GM12864 (cell line): ENCODE results near the gene CCDC170.
"Not testable (repeated sequence)": the region's sequence is repeated elsewhere in the genome, so short reads cannot be mapped to it uniquely, and the experiment has no call there.

ENCODE experiments used
- DNase-seq: peaks from one replicate; pipeline ENCODE4 v3.0.0-alpha.2; 2011; ENCODE audit warnings: low read depth
- H3K4me3 ChIP-seq: 2 replicates; pipeline ENCODE4 v1.5.1; 2011; ENCODE audit warnings: mild to moderate bottlenecking, low read depth, low read length, control low read depth
- CTCF ChIP-seq: IDR thresholded peaks from 2 replicates; pipeline ENCODE4 v1.5.1; 2011; ENCODE audit warnings: low read depth, mild to moderate bottlenecking, moderate library complexity, low read length, control low read depth, inconsistent platforms; ENCODE audit errors: missing control alignments

CCDC170 gene

DNA sequence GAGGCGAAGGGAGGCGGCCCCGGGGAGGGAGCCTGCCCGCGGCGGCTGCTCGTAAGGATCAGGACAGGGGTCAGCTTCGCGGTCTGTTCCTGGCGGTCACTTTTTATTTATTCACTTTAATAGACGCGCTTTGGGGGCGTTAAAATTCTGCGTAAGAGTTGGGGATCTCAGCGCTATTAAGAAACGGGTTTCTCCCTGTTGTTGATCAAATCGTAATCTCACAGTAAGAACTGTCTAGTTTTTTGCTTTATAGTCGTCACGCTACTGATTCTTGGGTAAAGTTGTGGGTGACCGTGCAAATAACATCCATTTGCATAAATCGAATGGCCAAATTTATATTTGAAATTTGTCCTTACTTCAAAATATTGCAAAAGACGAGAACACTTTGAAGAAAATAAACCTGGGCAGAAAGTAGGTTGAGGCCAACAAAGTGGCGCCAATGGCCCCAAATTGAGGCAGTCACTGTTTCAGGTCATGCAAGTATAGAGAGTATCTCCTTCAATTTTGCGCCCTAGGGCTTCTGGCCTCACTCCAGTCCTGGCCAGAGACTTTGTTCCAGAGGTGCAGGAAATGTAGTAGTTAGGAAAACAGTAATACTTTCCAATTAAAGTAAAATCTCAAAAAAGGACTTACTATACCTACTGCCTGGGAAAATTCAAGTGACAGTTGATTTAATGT lies 40.9 kb upstream of the CCDC170 start:
- TF ChIP-seq CTCF: no peak
- peak overlapping the region; percentile 87 for H3K4me3 ChIP-seq
- DNase-seq: no peak

DNA sequence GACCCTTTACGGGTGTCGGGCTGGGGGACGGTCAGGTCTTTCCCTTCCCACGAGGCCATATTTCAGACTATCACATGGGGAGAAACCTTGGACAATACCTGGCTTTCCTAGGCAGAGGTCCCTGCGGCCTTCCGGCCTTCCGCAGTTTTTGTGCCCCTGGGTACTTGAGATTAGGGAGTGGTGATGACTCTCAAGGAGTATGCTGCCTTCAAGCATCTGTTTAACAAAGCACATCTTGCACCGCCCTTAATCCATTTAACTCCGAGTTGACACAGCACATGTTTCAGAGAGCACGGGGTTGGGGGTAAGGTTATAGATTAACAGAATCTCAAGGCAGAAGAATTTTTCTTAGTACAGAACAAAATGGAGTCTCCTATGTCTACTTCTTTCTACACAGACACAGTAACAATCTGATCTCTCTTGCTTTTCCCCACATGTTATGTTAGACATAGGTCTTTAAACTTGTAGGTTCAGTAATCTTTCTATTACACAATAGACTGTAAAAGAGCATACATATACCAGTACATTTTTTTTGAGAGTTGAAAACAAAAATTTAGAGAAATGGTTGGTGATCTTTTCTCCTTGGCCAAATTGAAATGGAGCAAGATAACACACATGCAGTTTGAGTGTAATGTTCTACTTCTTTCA lies 37.9 kb upstream of the CCDC170 start:
- not testable (repeated sequence) for DNase-seq, H3K4me3 ChIP-seq

DNA sequence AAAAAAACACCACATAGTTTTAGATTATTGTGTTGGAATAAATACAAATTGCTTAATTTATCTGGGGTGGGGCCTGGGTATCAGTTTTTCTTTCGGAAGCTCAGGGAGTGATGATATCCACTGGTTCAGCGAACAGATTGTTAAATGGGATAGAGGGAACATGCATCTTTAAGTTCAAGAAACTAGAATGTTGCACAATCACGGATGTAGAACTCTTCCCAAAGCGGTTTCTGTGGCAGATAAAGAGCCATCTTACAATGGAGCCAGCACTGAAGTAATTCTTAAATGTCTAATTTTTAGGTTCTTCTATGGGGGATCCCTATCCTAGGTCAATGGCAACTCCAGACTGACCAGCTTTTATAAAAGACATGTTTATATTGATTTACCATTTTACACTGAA lies 32.1 kb upstream of the CCDC170 start:
- DNase-seq: no peak
- H3K4me3 ChIP-seq: no peak overlapping the region
- no peak for TF ChIP-seq CTCF

GRCh38 chr6:151464702-151465101 lies 29.1 kb upstream of the CCDC170 start:
- DNase-seq: no peak

GRCh38 chr6:151475653-151476523 lies 17.9 kb upstream of the CCDC170 start:
- peak; percentile 69 for TF ChIP-seq CTCF
- no peak for DNase-seq
- no peak overlapping the region for H3K4me3 ChIP-seq

More at GRCh38 chr6:151464702-151465101, 29.1 kb upstream of the CCDC170 start:
- H3K4me3 ChIP-seq: no peak overlapping the region
- no peak for TF ChIP-seq CTCF

DNA sequence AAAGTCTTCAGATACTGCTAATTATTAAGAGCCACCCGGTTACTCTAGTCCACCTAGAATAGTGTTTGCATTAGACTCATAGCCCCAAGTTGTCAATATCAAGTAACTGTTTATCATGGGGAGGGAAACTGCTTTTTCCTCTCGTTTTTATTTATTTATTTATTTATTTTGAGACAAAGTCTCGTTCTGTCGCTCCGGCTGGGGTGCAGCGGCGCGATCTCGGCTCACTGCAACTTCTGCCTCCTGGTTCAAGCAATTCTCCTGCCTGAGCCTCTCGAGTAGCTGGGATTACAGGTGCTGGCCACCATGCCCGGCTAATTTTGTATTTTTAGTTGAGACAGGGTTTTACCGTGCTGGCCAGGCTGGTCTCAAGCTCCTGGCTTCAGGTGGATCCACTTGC lies 16.1 kb upstream of the CCDC170 start:
- H3K4me3 ChIP-seq: no peak overlapping the region
- no peak for DNase-seq
- TF ChIP-seq CTCF: no peak

- DNase-seq: no peak
- TF ChIP-seq CTCF: no peak
- no peak overlapping the region for H3K4me3 ChIP-seq
Observed at GRCh38 chr6:151478670-151479069, 15.1 kb upstream of the CCDC170 start.
